Suprapubic skin (tissue), 4 donors: Measurements from ENCODE around the gene ETS2. TPM values are rescaled to one million over a fixed set of nuclear protein-coding genes. Genes with fewer than 3 reads are reported as not detected.
A peak's percentile ranks its signal among the peaks of the same experiment; 100 is the strongest.

Experiments
- DNase-seq, 2 donors: peaks; one replicate each; pipeline ENCODE4 v3.0.0-alpha.2; 2019; ENCODE audit warnings: low spot score in 2 of 2
- H3K27ac ChIP-seq: fragments of 200-600 bp; sonication (generic); one replicate; pipeline ENCODE4 v1.5.1; 2019
- H3K27me3 ChIP-seq: fragments of 200-600 bp; sonication (generic); one replicate; pipeline ENCODE4 v1.5.1; 2019
- H3K36me3 ChIP-seq: fragments of 200-600 bp; sonication (generic); one replicate; pipeline ENCODE4 v1.5.1; 2019
- H3K4me1 ChIP-seq: fragments of 200-600 bp; sonication (generic); one replicate; pipeline ENCODE4 v1.5.1; 2019
- H3K4me3 ChIP-seq: fragments of 200-600 bp; sonication (generic); one replicate; pipeline ENCODE4 v1.5.1; 2019; ENCODE audit warnings: mild to moderate bottlenecking
- H3K9me3 ChIP-seq: fragments of 200-600 bp; sonication (generic); one replicate; pipeline ENCODE4 v1.5.1; 2019
- CTCF ChIP-seq, 2 donors: fragments of 200-600 bp in 1 of 2; fragments of 450-650 bp in 1 of 2; sonication (generic) in 1 of 2; IDR thresholded peaks; one replicate each; pipeline ENCODE4 v1.5.1; 2016 to 2019; ENCODE audit warnings: antibody characterized with exemption in 2 of 2, mild to moderate bottlenecking in 1 of 2, moderate library complexity in 1 of 2
- EP300 ChIP-seq: sonication (generic); formaldehyde crosslinking; IDR thresholded peaks from one replicate; pipeline ENCODE4 v1.6.1; 2017; ENCODE audit warnings: antibody characterized with exemption
- POLR2A ChIP-seq, 2 donors: fragments of 450-650 bp; IDR thresholded peaks; one replicate each; pipeline ENCODE4 v1.6.1; 2017; ENCODE audit warnings: antibody characterized with exemption in 2 of 2, mild to moderate bottlenecking in 2 of 2, moderate library complexity in 2 of 2
- POLR2AphosphoS5 ChIP-seq, 3 donors: sonication (generic); formaldehyde crosslinking; IDR thresholded peaks; one replicate each; pipeline ENCODE4 v1.6.1; 2017; ENCODE audit warnings: antibody characterized with exemption in 3 of 3
- WGBS: methylation state at CpG from one replicate; pipeline ENCODE4 v1.1.5; 2018; 5-methylcytosine and 5-hydroxymethylcytosine counted together
- total RNA-seq, 4 donors: library from RNA; depleted of rRNA; stranded (reverse); fragments of >200 nt; gene quantifications; one replicate each; pipeline ENCODE4 v1.1.0, GENCODE V29; 2016

The ETS2 gene
- total RNA-seq, 4 donors from 2014 or later: 198 to 510 (median 416) TPM

- Histone ChIP-seq H3K27me3 (no peaks in the 10 kb centered on the region), H3K36me3 (no peaks in the 10 kb centered on the region), H3K4me1 (peaks cover 8% of the 10 kb centered on the region), H3K9me3 (no peaks in the 10 kb centered on the region), H3K27ac (peak overlapping the region; percentile 40), H3K4me3 (no peak overlapping the region)
- WGBS: 68% methylated on average over 18 of the region's 19 CpGs
- DNase-seq: no peak
- TF ChIP-seq POLR2AphosphoS5 (IDR thresholded peaks at IDR 0.05) (peak in 1 of 3 donors; percentile 35), POLR2A (IDR thresholded peaks at IDR 0.05) (no peak)
Observed at GRCh38 chr21:38787461-38788274, 18.1 kb upstream of the ETS2 start.

GRCh38 chr21:38788275-38788905 lies 17.3 kb upstream of the ETS2 start:
- no peaks in the 10 kb centered on the region for H3K36me3 ChIP-seq
- no peak overlapping the region for H3K4me3 ChIP-seq
- DNase-seq: no peak
- H3K27ac ChIP-seq: no peak overlapping the region
- no peaks in the 10 kb centered on the region for H3K27me3 ChIP-seq
- H3K9me3 ChIP-seq: no peaks in the 10 kb centered on the region
- WGBS: 73% methylated on average over 4 of the region's 4 CpGs
- H3K4me1 ChIP-seq: peaks cover 8% of the 10 kb centered on the region
- TF ChIP-seq CTCF (IDR thresholded peaks at IDR 0.05) (no peak), POLR2A (IDR thresholded peaks at IDR 0.05) (no peak), EP300 (no peak), POLR2AphosphoS5 (IDR thresholded peaks at IDR 0.05) (no peak)

GRCh38 chr21:38789275-38789674 lies 16.5 kb upstream of the ETS2 start:
- 94% methylated on average over 3 of the region's 3 CpGs for WGBS
- H3K4me1 ChIP-seq: peaks cover 8% of the 10 kb centered on the region
- no peak overlapping the region for H3K4me3 ChIP-seq
- no peaks in the 10 kb centered on the region for H3K36me3 ChIP-seq
- TF ChIP-seq POLR2A (IDR thresholded peaks at IDR 0.05): no peak
- no peak for TF ChIP-seq POLR2AphosphoS5 (IDR thresholded peaks at IDR 0.05)
- TF ChIP-seq CTCF (IDR thresholded peaks at IDR 0.05): no peak
- no peak for TF ChIP-seq EP300
- H3K9me3 ChIP-seq: no peaks in the 10 kb centered on the region
- DNase-seq: no peak
- H3K27ac ChIP-seq: no peak overlapping the region
- no peaks in the 10 kb centered on the region for H3K27me3 ChIP-seq

- Histone ChIP-seq H3K36me3 (no peaks in the 10 kb centered on the region), H3K27me3 (no peaks in the 10 kb centered on the region), H3K4me1 (peaks cover 8% of the 10 kb centered on the region), H3K9me3 (no peaks in the 10 kb centered on the region), H3K27ac (no peak overlapping the region), H3K4me3 (no peak overlapping the region)
- TF ChIP-seq CTCF (IDR thresholded peaks at IDR 0.05) (no peak), EP300 (no peak), POLR2AphosphoS5 (IDR thresholded peaks at IDR 0.05) (no peak), POLR2A (IDR thresholded peaks at IDR 0.05) (no peak)
- no peak for DNase-seq
- 83% methylated on average over 7 of the region's 7 CpGs for WGBS
Observed at GRCh38 chr21:38790059-38790458, 15.7 kb upstream of the ETS2 start.

GRCh38 chr21:38790961-38791360 lies 14.8 kb upstream of the ETS2 start:
- Histone ChIP-seq H3K4me3 (no peak overlapping the region), H3K27ac (no peak overlapping the region), H3K36me3 (no peaks in the 10 kb centered on the region), H3K27me3 (no peaks in the 10 kb centered on the region), H3K9me3 (no peaks in the 10 kb centered on the region), H3K4me1 (peaks cover 8% of the 10 kb centered on the region)
- WGBS: 76% methylated on average over 4 of the region's 4 CpGs
- no peak for TF ChIP-seq EP300
- no peak for TF ChIP-seq POLR2A (IDR thresholded peaks at IDR 0.05)
- no peak for TF ChIP-seq POLR2AphosphoS5 (IDR thresholded peaks at IDR 0.05)
- TF ChIP-seq CTCF (IDR thresholded peaks at IDR 0.05): no peak
- no peak for DNase-seq
